ENCODE results near the gene ZDHHC12. TPM values are rescaled to one million over a fixed set of nuclear protein-coding genes. Genes with fewer than 3 reads are reported as not detected.
A peak's percentile ranks its signal among the peaks of the same experiment; 100 is the strongest.

Gene ZDHHC12
- total and polyA plus RNA-seq, 2 of the 8 experiments (the other 6 are each of a cell fraction or from before 2014, with no cell fraction given) = 35.0 to 93.8 TPM

DNA sequence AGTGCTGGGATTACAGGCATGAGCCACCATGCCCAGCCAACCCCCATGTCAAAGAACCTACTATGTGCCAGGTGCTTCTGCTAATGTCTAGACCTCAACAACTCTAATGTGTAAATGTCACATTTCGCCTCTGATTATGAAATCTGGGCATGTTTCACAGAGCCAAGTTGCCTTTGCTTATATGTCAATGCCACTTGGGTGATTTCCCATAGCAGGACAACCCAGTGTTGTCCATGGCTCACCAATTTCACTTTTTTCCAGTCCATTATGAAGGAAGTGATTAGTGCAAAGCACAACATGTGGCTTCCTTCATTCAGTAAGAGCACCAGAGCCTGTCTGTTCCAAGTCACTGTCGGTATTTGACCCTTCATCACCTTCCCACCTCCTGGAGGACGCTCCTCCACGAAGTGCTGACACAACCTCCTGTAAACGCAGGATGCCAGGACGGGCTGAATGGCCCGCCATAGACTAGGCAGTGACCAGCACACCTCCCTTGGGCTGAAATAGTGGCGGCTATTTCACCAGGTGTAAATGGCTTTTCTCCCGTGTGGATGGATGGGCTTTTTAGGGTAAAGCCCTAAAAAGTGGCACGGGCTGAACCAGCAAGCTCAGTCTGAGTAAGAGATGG lies 22.6 kb downstream of the ZDHHC12 start:
- Histone ChIP-seq H2BK120ac (replicated peaks; ENCODE audit: low read depth, low read length) (no peak overlapping the region), H4K5ac (ENCODE audit: insufficient read length, low read depth, low read length) (no peak overlapping the region), H3K23me2 (ENCODE audit: low read depth, low read length) (peaks cover 7% of the 10 kb centered on the region; the same call in 1 of the 2 replicates), H4K8ac (ENCODE audit: extremely low read depth, insufficient read depth, low read length) (peak overlapping the region; percentile 28; the same call in 1 of the 2 replicates), H3K56ac (replicated peaks; ENCODE audit: insufficient read length, low read depth, low read length) (no peak overlapping the region), H3K79me2 (ENCODE audit: control insufficient read depth in 1 of 2, insufficient read depth in 2 of 2, low read length in 2 of 2) (no peaks in the 10 kb centered on the region), H3K27ac (ENCODE audit: low read depth, low read length) (no peak overlapping the region), H4K20me1 (replicated peaks in 1 of 2; ENCODE audit: control insufficient read depth in 1 of 2, insufficient read depth in 2 of 2, low read length in 2 of 2) (peaks cover 4 to 7% of the 10 kb centered on the region in 2 experiments), H3K9ac (replicated peaks in 1 of 4; ENCODE audit: extremely low read depth in 1 of 4, low read depth in 3 of 4, low read length in 3 of 4) (no peak overlapping the region; a peak in 1 of 7 replicates), H2AFZ (ENCODE audit: low read length) (no peak overlapping the region), H3K14ac (ENCODE audit: insufficient read length) (no peak overlapping the region), H3K4me1 (replicated peaks in 1 of 4; ENCODE audit: control insufficient read depth in 3 of 4, insufficient read depth in 4 of 4, low read length in 3 of 4) (peaks cover 0 to 4% (median 2%) of the 10 kb centered on the region in 4 experiments; a peak in 2 of 7 replicates), H3K27me3 (replicated peaks in 1 of 4; ENCODE audit: control insufficient read depth in 3 of 4, extremely low read depth in 1 of 4, insufficient read depth in 3 of 4, low read length in 3 of 4) (no peaks in the 10 kb centered on the region), H2AK5ac (ENCODE audit: low read depth, low read length) (peak overlapping the region; percentile 88; the same call in 1 of the 2 replicates), H2BK20ac (ENCODE audit: low read length) (no peak overlapping the region), H3K4ac (replicated peaks; ENCODE audit: insufficient read length, low read depth, low read length) (no peak overlapping the region), H3K9me3 (ENCODE audit: insufficient read depth in 2 of 2, low read depth in 1 of 2, low read length in 1 of 2) (no peaks in the 10 kb centered on the region), H2BK5ac (ENCODE audit: low read depth, low read length) (no peak overlapping the region), H3K4me2 (ENCODE audit: insufficient read depth in 1 of 2, low read depth in 2 of 2, low read length in 2 of 2) (no peak overlapping the region), H2BK12ac (ENCODE audit: low read depth, low read length) (no peak overlapping the region; the same call in 1 of the 2 replicates), H3K4me3 (ENCODE audit: extremely low read depth in 1 of 4, insufficient read depth in 2 of 4, low read depth in 3 of 4, low read length in 4 of 4) (no peak overlapping the region), H3K23ac (ENCODE audit: insufficient read length) (no peak overlapping the region), H4K91ac (replicated peaks; ENCODE audit: insufficient read length, low read length) (no peak overlapping the region), H3K18ac (ENCODE audit: extremely low read depth, low read length) (no peak overlapping the region), H3K79me1 (ENCODE audit: low read depth, low read length) (no peaks in the 10 kb centered on the region), H2BK15ac (ENCODE audit: low read length) (no peak overlapping the region), H3K36me3 (ENCODE audit: control insufficient read depth in 2 of 4, insufficient read depth in 4 of 4, low read length in 3 of 4) (peaks cover under 1 to 7% (median 4%) of the 10 kb centered on the region in 4 experiments; a peak in 5 of 8 replicates)
- WGBS, 2 experiments (ENCODE audit: extremely low coverage in 1 of 2, insufficient coverage in 1 of 2, insufficient read length in 1 of 2, insufficient replicate concordance in 2 of 2, low coverage in 1 of 2, low lambda C conversion rate in 2 of 2, missing lambda C conversion rate in 1 of 2) = 86% methylated on average over 10 of the region's 10 CpGs; no CpG with 5 or more reads in 1 of the 2 experiments
- DNase-seq (ENCODE audit: low read depth in 1 of 2, low spot score in 2 of 2) (no peak), FAIRE-seq (no peak)
- CTCF ChIA-PET (ENCODE audit: partially characterized antibody) = interaction anchor here (0.6 to 1.4 kb wide), 6 partner anchors 14 to 66 kb away, joined by 3 to 13 read pairs (median 4); no protein-coding TSS in a partner anchor
- POLR2A ChIA-PET (ENCODE audit: partially characterized antibody) = interaction anchor here (0.8 to 46.1 kb wide), 7 partner anchors 9 to 190 kb away, joined by 3 to 1197 read pairs (median 5); partner anchors contain the start of genes DYNC2I2, SET and ZDHHC12
- TF ChIP-seq EP300 (IDR thresholded peaks at IDR 0.05; ENCODE audit: borderline replicate concordance in 1 of 2, low read depth in 2 of 2, low read length in 2 of 2) (no peak), CHD1 (IDR thresholded peaks at IDR 0.05; ENCODE audit: low read depth, low read length) (no peak), YY1 (IDR thresholded peaks at IDR 0.05; ENCODE audit: low read depth, low read length) (no peak), SP2 (IDR thresholded peaks at IDR 0.05; ENCODE audit: low read length) (no peak)
- TF ChIP-seq, protein P1, sequence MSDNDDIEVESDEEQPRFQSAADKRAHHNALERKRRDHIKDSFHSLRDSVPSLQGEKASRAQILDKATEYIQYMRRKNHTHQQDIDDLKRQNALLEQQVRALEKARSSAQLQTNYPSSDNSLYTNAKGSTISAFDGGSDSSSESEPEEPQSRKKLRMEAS (IDR thresholded peaks at IDR 0.05) = no peak

All from H1 (cell line).